Activated CD4-positive, CD25-positive, alpha-beta regulatory T cell treated with anti-CD3 and anti-CD28 coated beads, Interleukin-2, amount 50 U/mL, for 72 hours (primary cell): ENCODE results near the gene TEX2.
"Not testable (repeated sequence)": the region's sequence is repeated elsewhere in the genome, so short reads cannot be mapped to it uniquely, and the experiment has no call there.

Source experiments
- DNase-seq: peaks from one replicate; pipeline ENCODE4 v3.0.0; 2021

TEX2 gene

DNA sequence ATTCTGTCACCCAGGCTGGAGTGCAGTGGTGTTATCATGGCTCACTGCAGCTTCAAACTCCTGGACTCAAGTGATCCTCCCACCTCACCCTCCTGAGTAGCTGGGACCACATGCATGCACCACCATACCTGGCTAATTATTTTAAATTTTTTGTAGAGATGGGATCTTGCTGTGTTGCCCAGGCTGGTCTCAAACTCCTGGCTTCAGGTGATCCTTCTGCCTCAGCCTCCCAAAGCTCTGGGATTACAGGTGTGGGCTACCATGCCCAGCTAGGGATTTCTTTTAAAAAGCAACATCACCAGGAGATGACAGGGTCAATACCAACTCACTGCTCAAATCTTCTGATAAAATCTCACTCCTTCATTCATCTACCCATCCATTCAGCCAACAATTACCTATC lies 54.4 kb downstream of the TEX2 start:
- not testable (repeated sequence) for DNase-seq

GRCh38 chr17:64205804-64206203 lies 57.3 kb downstream of the TEX2 start:
- no peak for DNase-seq

DNA sequence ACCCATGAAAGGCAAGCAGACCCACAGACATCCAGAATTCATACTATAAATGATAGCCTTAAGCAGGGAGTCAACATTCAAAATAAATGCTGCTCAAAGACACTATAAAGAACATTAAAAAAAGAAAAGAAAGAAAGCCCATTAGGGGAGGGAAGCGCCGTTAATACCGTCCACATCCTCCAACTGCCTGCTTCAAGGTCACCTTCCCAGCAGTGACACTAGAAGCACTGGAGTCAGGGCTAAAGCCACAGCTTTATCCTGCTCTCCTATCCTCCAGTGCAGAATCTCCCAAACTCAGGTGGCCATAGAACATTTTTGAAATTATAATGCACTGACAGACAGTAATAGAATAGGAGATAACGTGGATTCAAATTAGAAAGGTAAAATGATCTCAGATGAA lies 59.4 kb downstream of the TEX2 start:
- no peak for DNase-seq

GRCh38 chr17:64202683-64203344 lies 60.2 kb downstream of the TEX2 start:
- no peak for DNase-seq

DNA sequence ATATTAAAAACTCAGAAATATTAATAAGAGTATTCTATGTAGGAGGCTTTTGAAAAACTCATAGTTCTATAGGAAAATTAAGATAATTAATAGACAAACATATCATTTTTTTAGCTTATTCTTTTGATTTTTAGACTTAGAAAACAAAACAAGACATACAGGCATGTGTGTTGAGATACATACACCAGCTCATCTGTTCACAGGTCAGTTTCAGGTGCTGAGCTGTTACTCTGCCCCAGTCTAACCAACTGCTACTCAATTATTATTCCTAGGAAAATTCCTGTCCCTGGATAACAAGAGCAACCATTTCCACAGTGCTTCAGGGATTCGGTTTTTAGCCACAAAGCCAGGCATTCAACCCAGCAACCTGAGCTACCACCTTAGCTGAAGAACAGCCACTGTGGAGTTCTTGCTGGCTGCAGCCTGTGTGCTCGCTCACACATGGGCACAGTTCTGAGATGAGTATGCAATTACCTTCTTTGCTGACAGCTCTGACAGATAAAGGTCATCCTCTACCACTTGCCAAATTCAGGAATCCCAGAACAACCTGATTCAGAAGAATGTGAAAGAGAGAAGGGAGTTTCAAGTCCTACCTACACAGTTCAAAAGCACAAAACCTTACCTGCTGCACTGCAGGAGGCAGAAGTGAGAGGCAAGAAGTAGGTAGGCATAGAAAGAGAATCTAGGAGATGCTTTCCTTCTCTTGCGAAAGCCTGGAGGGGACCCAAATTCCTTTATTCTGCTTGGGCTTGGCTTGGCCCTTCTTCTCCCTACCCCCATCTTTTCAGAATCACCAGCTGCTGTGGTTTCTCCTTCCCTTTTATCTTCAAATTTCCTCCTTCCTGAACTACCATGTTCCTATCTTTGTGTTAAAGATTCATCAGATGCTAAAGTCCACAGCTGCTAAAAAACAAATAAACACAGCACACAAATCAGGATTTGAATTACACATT lies 62.7 kb downstream of the TEX2 start:
- DNase-seq: no peak

GRCh38 chr17:64198331-64199090 lies 64.5 kb downstream of the TEX2 start:
- DNase-seq: no peak

- no peak for DNase-seq
Measured at GRCh38 chr17:64196601-64197000, 66.5 kb downstream of the TEX2 start.

DNA sequence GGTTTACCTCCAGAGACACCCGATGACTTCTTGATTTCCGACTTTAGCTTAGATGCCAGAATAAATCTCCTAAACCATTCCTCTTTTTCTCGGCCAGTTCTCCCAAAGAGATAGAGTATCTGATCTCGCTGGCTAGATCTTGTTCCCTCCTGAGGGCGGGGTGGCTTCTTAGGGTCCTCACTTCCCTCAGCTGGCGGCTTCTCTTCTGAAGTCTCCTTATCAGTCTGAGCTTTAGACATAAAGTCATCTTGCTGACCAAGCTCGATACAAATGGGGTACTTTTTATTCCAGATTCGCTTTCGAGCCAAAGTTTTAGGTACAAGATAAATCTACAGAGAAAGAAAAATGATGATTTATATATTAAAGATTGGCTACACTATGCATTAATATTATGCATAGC lies 69.5 kb downstream of the TEX2 start:
- no peak for DNase-seq

DNA sequence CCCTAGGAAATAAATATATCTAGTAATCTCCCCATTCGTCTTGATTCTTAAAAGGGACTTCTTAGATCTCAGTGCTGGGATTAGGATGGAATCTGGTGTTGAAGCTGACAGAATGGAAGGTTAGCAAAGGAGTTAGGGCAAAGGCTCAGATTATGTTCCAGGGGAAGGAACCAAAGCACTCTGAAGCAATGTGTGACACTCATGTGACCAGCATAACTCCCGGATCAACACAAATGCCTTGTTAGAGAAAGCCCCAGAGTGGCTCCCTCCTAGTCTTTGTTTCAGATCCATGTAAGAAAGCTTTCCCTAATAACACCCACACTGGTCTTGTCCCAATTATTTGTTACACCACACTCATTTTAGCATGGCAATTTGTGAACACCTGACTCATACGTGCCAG lies 70.5 kb downstream of the TEX2 start:
- no peak for DNase-seq

- DNase-seq: no peak
Measured at GRCh38 chr17:64190472-64190871, 72.6 kb downstream of the TEX2 start.

GRCh38 chr17:64188088-64188487 lies 75.0 kb downstream of the TEX2 start:
- DNase-seq: no peak

DNA sequence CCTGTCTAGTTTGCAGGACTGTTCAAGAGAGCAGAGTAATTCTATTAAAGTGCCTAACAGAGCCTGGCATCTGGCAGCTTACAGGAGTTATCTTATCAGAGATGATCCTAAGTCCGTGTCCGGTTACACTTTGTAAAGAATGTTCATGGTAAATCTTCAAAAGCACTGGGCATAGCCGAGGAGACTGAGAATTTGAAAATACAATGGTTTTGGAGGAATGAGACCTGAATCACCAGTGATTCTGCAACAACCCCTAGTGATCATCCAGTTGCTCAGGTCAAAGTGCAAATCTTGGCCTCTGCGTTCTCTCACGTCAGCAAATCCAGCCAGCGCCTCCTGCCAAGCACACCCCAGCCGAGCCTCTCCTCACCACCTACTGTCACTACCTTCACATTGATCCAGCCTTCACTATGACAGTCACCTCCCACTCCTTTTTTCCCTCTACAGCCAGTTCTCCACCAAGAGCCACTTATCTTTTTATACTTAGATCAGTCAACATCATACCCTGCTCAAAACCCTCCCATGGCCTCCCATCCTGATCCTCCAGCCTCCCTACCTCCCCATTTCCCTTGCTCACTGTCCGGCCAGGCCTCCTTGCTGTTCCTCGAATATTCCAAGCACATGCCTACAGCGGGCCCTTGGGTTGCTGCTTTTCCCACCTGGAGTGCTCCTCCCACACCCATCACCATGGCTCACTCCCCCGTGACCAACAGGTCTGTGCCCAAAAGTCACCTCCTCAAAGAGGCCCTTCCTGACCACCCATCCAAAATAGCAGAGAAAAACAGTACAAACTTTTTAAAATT lies 75.8 kb downstream of the TEX2 start:
- no peak for DNase-seq

DNA sequence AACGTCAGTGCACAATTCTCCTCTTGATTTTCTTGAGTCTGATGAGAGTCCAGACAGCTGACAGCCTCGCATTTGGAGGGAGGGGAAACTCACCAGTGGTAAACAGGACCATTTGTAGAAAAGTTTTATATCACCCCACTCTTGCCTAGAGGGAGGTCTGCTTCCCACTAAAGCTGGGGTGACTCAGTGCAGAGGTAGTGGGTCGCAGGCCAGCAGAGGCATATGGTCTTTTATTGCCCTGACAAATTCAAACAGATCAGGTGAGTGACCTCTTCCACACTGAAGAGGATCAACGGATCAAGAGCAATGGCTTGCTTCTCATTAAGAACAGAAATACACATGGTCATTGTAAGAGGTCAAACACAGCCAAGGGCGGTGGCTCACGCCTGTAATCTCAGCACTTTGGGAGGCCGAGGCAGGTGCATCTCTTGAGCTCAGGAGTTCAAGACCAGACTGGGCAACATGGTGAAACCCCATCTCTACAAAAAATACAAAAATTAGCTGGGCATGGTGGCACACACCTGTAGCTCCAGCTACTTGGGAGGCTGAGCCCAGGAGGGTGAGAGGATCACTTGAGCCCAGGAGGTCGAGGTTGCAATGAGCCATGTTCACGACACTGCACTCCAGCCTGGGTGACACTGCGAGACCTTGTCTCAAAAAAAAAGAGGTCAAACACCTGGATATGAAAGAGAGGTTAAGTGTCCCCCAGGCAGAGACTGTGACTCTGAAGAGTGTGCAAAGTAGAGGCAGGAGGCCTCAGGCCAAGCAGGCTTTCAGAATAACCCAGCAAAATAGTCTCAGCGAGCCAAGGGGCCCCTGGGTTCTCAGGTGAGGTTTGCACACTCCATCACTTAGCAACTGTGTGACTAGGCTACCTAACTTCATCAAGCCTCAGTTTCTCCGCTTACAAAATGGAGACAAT lies 76.6 kb downstream of the TEX2 start:
- DNase-seq: no peak

DNA sequence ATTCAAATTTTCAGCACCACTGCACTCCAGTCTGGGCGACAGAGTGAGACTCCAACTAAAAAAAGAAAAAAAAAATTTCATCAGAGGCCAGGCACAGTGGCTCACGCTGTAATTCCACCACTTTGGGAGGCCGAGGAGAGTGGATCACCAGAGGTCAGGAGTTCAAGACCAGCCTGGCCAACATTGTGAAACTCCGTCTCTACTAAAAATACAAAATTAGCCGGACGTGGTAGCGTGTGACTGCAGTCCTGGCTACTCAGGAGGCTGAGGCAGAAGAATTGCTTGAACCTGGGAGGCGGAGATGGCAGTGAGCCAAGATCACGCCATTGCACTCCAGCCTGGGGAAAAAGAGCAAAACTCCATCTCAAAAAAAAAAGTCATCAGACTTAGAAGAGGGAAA lies 77.5 kb downstream of the TEX2 start:
- not testable (repeated sequence) for DNase-seq

GRCh38 chr17:64185101-64185500 lies 78.0 kb downstream of the TEX2 start:
- DNase-seq: no peak

GRCh38 chr17:64183815-64184214 lies 79.2 kb downstream of the TEX2 start:
- DNase-seq: no peak

DNA sequence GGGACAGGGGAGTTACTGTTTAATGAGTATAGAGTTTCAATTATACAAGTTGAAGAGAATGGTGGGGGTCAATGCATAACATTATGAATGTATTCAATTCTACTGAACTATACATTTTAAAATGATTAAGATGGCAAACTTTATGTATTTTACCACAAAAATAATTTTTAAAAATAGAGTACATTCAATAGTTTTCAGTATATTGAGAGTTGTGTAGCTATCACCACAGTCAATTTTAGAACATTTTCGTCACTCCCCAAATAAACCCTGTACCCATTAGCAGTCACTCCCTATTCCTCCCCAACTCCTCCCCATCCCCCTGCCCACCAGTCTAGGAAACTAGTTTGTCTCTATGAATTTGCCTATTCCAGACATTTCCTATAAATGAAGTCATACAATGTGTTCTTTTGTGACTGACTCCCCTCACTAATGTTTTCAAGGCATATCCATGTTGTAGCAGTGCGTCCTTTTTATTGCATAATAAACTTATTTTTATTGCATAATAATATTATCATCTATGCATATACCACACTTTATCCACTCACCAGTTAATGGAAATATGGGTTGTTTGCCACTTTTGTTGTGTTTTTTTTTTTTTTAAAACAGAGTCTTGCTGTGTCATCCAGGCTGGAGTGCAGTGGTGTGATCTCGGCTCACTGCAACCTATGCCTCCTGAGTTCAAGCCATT lies 80.6 kb downstream of the TEX2 start:
- DNase-seq: no peak

GRCh38 chr17:64180089-64181073 lies 82.7 kb downstream of the TEX2 start:
- no peak for DNase-seq

- DNase-seq: not testable (repeated sequence)
Measured at GRCh38 chr17:64179024-64179423, 84.0 kb downstream of the TEX2 start.
